NCI-H524 (cell line): ENCODE data around the gene NGEF.

Experiments
- DNase-seq, 2 experiments: peaks; one replicate each; lab custom pipeline; 2025; lab: John Stamatoyannopoulos, UW

The NGEF gene

GRCh38 chr2:232838406-232838874 is 174.6 kb downstream of the NGEF start:
- no peak for DNase-seq

DNA sequence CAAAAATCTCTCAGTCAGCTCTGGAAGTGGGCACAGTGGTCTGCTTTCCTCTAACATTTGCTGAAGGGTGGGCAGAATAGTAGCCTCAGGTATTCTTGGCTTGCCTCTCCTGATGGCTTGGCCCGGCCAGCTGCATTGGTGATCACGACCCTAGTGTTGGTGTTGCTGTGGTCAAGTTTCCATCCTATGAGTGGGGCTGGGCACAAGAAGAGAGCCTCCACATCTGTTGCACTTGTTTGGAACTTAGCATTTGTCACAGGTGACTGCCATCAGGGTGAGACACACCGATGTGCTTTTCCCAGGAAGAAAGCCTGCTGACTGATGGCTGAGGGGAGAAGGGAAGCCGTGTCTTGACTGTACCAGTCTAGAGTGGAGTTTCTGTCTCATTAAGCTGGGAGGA is 176.1 kb downstream of the NGEF start:
- DNase-seq: no peak

DNA sequence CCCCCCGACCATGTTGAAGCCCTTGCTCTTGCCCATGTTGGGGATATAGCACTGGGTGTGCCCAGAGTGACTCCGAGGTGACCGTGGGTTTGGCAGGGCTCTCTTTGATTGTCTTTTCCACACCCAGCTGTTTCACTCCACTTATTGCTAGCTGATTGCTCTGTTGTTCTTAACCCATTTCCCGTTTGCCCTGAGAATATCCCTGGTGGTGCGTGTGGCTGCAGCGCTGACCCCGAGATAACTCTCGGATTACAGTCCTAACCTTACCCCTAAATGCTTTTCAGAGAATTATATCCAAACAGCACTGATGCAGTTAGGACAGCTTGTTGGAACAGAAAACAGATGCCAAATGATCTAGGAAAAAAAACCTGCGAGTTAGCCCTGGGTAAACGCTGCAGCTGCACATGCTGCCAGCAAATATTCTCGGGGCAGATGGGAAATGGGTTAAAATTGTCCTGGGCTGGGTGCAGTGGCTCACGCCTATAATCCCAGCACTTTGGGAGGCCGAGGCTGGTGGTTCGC is 177.3 kb downstream of the NGEF start:
- DNase-seq: peak in 1 of 2 experiments; percentile 3

DNA sequence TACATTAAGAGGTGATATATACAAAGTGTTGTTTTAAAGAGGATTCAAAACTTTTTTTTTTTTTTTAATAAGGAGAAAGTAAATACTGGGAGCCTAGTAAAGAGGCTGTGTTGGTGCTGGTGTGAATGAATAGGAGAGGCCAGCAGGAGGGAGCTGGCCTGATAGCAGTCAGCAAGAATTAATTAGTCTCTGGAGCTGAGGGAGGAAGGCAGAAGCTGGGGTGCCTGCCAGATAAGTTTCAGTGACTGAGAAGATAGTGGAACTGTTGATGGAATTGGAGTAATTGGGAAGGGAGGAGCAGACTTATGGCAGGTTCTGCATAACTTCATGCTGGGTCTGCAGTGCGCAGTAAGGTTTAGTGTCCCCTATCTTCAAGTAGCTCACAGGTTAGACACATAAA is 179.2 kb downstream of the NGEF start:
- DNase-seq: no peak

GRCh38 chr2:232831496-232831895 is 181.6 kb downstream of the NGEF start:
- no peak for DNase-seq

DNA sequence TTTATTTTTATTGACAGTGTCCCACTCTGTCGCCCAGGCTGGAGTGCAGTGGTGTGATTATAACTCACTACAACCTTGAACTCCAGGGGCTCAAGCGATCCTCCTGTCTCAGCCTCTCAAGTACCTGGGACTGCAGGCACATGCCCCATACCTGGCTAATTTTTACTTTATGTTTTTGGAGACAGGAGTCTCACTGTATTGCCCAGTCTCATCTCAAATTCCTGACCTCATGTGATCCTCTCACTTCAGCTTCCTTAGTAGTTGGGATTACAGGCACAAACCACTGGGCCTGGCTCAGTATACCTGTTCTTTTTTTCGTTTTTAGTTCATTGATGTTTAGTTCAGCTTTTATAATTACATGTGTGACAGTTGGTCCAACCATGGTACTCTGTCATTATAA is 183.1 kb downstream of the NGEF start:
- no peak for DNase-seq
